Glutamatergic neuron (in vitro differentiated cells): Measurements from ENCODE around the gene TENT4A. TPM values are rescaled to one million over a fixed set of nuclear protein-coding genes. Genes with fewer than 3 reads are reported as not detected.

Experiments
- DNase-seq: peaks from one replicate; pipeline ENCODE4 v3.0.0; 2022
- H3K27ac Mint-ChIP-seq: one replicate; pipeline ENCODE4 v1.8.0; 2020; ENCODE audit warnings: mild to moderate bottlenecking, mixed read lengths, inconsistent platforms; ENCODE audit not compliant: unreplicated experiment
- H3K27me3 Mint-ChIP-seq: one replicate; pipeline ENCODE4 v1.8.0; 2020; ENCODE audit warnings: mild to moderate bottlenecking, moderate library complexity, mixed read lengths, inconsistent platforms; ENCODE audit not compliant: unreplicated experiment
- H3K36me3 Mint-ChIP-seq: one replicate; pipeline ENCODE4 v1.8.0; 2020; ENCODE audit warnings: mild to moderate bottlenecking, mixed read lengths, inconsistent platforms; ENCODE audit not compliant: unreplicated experiment
- H3K4me1 Mint-ChIP-seq: one replicate; pipeline ENCODE4 v1.8.0; 2020; ENCODE audit warnings: mild to moderate bottlenecking, low read depth, mixed read lengths, inconsistent platforms; ENCODE audit not compliant: unreplicated experiment
- H3K4me3 Mint-ChIP-seq: one replicate; pipeline ENCODE4 v1.8.0; 2020; ENCODE audit warnings: mild to moderate bottlenecking, mixed read lengths, inconsistent platforms; ENCODE audit not compliant: unreplicated experiment
- H3K9me3 Mint-ChIP-seq: one replicate; pipeline ENCODE4 v1.8.0; 2020; ENCODE audit warnings: mild to moderate bottlenecking, moderate library complexity, mixed read lengths, inconsistent platforms; ENCODE audit not compliant: unreplicated experiment
- CTCF ChIP-seq: fragments of 200-600 bp; sonication (generic); IDR thresholded peaks from one replicate; pipeline ENCODE4 v1.5.0; 2021; ENCODE audit not compliant: partially characterized antibody, unreplicated experiment
- total RNA-seq: library from RNA; stranded (reverse); fragmentation: NEBNext Ultra II Directional; extraction: Animal tissue kit (Norgen Biotek cat#: 25700); gene quantifications from one replicate; pipeline ENCODE4 v1.2.1, GENCODE V29; 2021; ENCODE audit not compliant: unreplicated experiment

TENT4A gene
- total RNA-seq, 1 donor from 2014 or later, result 23.7 TPM

GRCh38 chr5:6707852-6708251 is 5.4 kb upstream of the TENT4A start:
- no peak for DNase-seq
- H3K36me3 Mint-ChIP-seq, result no peaks in the 10 kb centered on the region
- H3K9me3 Mint-ChIP-seq, result peaks cover 5% of the 10 kb centered on the region
- H3K4me1 Mint-ChIP-seq, result no peaks in the 10 kb centered on the region
- TF ChIP-seq CTCF, result no peak
- H3K4me3 Mint-ChIP-seq, result no peak overlapping the region
- peaks cover 8% of the 10 kb centered on the region for H3K27me3 Mint-ChIP-seq
- H3K27ac Mint-ChIP-seq, result no peak overlapping the region

- no peak for TF ChIP-seq CTCF
- no peak for DNase-seq
- Mint-ChIP-seq H3K4me3 (no peak overlapping the region), H3K27me3 (peaks cover 8% of the 10 kb centered on the region), H3K4me1 (no peaks in the 10 kb centered on the region), H3K9me3 (peaks cover 5% of the 10 kb centered on the region), H3K36me3 (no peaks in the 10 kb centered on the region), H3K27ac (no peak overlapping the region)
These were observed 4.4 kb upstream of the TENT4A start for GRCh38 chr5:6708814-6709213.

GRCh38 chr5:6710070-6710469 is 3.2 kb upstream of the TENT4A start:
- no peak overlapping the region for H3K27ac Mint-ChIP-seq
- H3K4me3 Mint-ChIP-seq, result no peak overlapping the region
- H3K36me3 Mint-ChIP-seq, result no peaks in the 10 kb centered on the region
- peaks cover 8% of the 10 kb centered on the region for H3K27me3 Mint-ChIP-seq
- TF ChIP-seq CTCF, result no peak
- no peak for DNase-seq
- peaks cover 7% of the 10 kb centered on the region for H3K9me3 Mint-ChIP-seq
- peaks cover under 1% of the 10 kb centered on the region for H3K4me1 Mint-ChIP-seq

GRCh38 chr5:6710551-6711318 is 2.5 kb upstream of the TENT4A start:
- Mint-ChIP-seq H3K27me3 (peaks cover 6% of the 10 kb centered on the region), H3K4me3 (peak overlapping the region; percentile 50), H3K9me3 (peaks cover 7% of the 10 kb centered on the region), H3K27ac (no peak overlapping the region), H3K36me3 (no peaks in the 10 kb centered on the region), H3K4me1 (peaks cover 5% of the 10 kb centered on the region)
- no peak for TF ChIP-seq CTCF
- DNase-seq, result no peak

- H3K27ac Mint-ChIP-seq, result peak overlapping the region; percentile 78
These were observed 1.7 kb upstream of the TENT4A start for GRCh38 chr5:6711409-6712141.

More at GRCh38 chr5:6711409-6712141, 1.7 kb upstream of the TENT4A start:
- DNase-seq, result no peak
- no peaks in the 10 kb centered on the region for H3K36me3 Mint-ChIP-seq
- TF ChIP-seq CTCF, result no peak
- H3K4me3 Mint-ChIP-seq, result peak overlapping the region; percentile 85
- H3K27me3 Mint-ChIP-seq, result peaks cover 8% of the 10 kb centered on the region
- H3K9me3 Mint-ChIP-seq, result peaks cover 7% of the 10 kb centered on the region
- H3K4me1 Mint-ChIP-seq, result peaks cover 9% of the 10 kb centered on the region
